Measurements from ENCODE around the gene CRYGA. TPM values are rescaled to one million over a fixed set of nuclear protein-coding genes. Genes with fewer than 3 reads are reported as not detected.
"Not testable (repeated sequence)": the region's sequence is repeated elsewhere in the genome, so short reads cannot be mapped to it uniquely, and the experiment has no call there.

CRYGA gene
- total RNA-seq, 2 experiments from 2014 or later: not detected

DNA sequence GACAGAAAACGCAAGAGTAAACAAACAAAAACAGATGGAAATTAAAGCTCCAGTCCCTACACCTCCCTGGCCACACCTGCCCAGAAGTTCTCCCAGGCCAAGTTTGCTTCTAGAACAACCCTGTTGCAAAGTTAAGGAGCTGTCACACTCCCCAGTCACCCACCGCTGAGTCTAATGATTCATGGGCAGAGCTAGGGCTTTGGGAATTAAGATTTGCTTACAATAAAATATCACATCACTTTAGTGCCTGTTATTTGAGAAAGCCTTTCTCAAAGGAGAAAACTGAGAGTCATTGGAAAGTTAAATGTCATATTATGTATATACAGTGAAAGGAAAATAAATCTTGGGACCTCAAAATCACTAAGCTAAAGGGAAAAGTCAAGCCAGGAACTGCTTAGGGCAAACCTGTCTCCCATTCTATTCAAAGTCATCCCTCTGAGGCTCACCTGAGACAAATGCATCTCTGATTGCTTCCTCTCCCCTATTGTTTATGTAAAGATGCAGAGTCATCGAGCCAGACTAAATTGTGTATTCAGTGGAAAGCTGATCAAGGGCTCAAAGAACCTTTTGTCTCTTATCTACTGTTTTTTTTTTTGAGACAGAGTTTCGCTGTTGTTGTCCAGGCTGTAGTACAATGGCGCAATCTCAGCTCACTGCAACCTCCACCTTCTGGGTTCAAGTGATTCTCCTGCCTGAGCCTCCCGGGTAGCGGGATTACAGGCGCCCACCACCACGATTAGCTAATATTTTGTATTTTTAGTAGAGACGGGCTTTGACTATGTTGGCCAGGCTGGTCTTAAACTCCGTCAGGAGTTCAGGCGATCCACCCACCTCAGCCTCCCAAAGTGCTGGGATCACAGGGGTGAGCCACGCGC, 20.2 kb downstream of the CRYGA start:
- POLR2A ChIA-PET: no interaction called here
- Mint-ChIP-seq H3K36me3 (ENCODE audit: low read depth) (no peaks in the 10 kb centered on the region), H3K4me3 (no peak overlapping the region), H3K27ac (no peak overlapping the region), H3K27me3 (no peaks in the 10 kb centered on the region), H3K4me1 (ENCODE audit: low read depth) (no peaks in the 10 kb centered on the region), H3K9me3 (peaks cover under 1% of the 10 kb centered on the region)
- ATAC-seq (no peak), DNase-seq (no peak)
- CTCF ChIA-PET: interaction anchor here (1.1 to 1.5 kb wide), 2 partner anchors 22 to 32 kb away, joined by 3 to 4 read pairs; no protein-coding TSS in a partner anchor
- TF ChIP-seq, protein P1, sequence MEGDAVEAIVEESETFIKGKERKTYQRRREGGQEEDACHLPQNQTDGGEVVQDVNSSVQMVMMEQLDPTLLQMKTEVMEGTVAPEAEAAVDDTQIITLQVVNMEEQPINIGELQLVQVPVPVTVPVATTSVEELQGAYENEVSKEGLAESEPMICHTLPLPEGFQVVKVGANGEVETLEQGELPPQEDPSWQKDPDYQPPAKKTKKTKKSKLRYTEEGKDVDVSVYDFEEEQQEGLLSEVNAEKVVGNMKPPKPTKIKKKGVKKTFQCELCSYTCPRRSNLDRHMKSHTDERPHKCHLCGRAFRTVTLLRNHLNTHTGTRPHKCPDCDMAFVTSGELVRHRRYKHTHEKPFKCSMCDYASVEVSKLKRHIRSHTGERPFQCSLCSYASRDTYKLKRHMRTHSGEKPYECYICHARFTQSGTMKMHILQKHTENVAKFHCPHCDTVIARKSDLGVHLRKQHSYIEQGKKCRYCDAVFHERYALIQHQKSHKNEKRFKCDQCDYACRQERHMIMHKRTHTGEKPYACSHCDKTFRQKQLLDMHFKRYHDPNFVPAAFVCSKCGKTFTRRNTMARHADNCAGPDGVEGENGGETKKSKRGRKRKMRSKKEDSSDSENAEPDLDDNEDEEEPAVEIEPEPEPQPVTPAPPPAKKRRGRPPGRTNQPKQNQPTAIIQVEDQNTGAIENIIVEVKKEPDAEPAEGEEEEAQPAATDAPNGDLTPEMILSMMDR (IDR thresholded peaks at IDR 0.05): no peak
- intact Hi-C loops (cut with micrococcal nuclease): no loop called here

DNA sequence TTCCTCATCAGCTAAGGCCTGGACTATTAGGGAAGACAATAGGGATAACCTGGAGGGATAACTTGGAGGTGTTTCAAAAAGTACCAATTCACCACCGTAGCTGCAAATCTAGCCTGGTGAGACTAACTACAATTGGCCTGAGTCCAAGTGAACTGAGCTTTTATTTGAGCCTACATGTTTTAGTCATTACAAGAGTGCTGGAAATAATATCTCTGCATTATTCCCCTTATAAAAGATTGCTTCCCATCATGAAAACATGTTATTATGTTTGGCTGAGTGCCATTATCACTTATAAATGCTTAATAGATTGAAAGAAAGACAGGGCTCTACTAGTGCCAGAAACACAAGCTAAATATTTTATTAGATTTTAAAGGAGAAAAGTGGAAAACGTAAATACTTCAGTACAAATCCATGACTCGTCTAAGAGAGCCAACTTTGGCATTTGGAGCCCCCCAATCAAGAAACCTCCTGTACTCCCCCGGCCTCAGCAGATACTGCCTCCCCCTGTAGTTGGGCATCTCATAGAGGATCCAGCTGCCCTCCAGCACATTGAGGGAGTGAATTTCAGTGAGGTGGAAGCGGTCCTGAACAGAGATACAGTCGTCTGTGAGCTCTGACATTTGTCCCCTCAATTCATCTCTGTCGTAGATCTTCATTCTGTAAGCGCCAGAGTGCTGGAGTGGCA, 21.0 kb downstream of the CRYGA start:
- H3K4me1 Mint-ChIP-seq (ENCODE audit: low read depth): no peaks in the 10 kb centered on the region

DNA sequence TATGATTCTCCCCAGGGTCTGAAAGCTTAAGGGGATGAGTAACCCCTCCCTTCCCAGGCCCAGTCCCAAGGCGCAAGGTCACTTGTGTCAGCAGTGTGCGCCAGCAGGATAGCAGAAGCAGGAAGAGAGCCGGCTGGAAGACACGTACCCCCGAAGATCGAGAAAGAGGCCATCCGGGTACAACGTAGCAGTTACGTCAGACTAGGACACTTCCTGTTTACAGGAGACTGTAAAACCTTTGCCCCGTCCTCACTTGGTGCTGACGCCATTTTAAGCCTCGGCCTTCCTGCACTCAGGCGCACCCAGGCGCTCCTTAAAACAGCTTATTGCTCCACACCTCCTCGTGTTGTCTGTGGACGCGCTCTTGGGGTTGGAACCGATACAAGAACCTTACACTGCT, 23.9 kb downstream of the CRYGA start:
- Mint-ChIP-seq H3K9me3 (peaks cover 5% of the 10 kb centered on the region), H3K4me3 (no peak overlapping the region), H3K27ac (no peak overlapping the region), H3K4me1 (ENCODE audit: low read depth) (peaks cover 10% of the 10 kb centered on the region), H3K36me3 (ENCODE audit: low read depth) (no peaks in the 10 kb centered on the region), H3K27me3 (no peaks in the 10 kb centered on the region)
- DNase-seq: no peak
- no peak for ATAC-seq
- ChIA-PET POLR2A (no interaction called here), CTCF (no interaction called here)
- intact Hi-C loops (cut with micrococcal nuclease): no loop called here
- TF ChIP-seq, protein P1 (IDR thresholded peaks at IDR 0.05): no peak

More for the DNA sequence above, 21.0 kb downstream of the CRYGA start:
- no peak overlapping the region for H3K27ac Mint-ChIP-seq
- no peaks in the 10 kb centered on the region for H3K27me3 Mint-ChIP-seq
- no peaks in the 10 kb centered on the region for H3K36me3 Mint-ChIP-seq (ENCODE audit: low read depth)
- ChIA-PET POLR2A (no interaction called here), CTCF (interaction anchor here (0.6 to 1.5 kb wide), 4 partner anchors 22 to 110 kb away, joined by 3 to 4 read pairs (median 3); no protein-coding TSS in a partner anchor)
- no peak for ATAC-seq
- H3K9me3 Mint-ChIP-seq: peaks cover 5% of the 10 kb centered on the region
- TF ChIP-seq, protein P1 (IDR thresholded peaks at IDR 0.05): no peak
- H3K4me3 Mint-ChIP-seq: no peak overlapping the region
- DNase-seq: no peak
- intact Hi-C loops (cut with micrococcal nuclease): no loop called here

DNA sequence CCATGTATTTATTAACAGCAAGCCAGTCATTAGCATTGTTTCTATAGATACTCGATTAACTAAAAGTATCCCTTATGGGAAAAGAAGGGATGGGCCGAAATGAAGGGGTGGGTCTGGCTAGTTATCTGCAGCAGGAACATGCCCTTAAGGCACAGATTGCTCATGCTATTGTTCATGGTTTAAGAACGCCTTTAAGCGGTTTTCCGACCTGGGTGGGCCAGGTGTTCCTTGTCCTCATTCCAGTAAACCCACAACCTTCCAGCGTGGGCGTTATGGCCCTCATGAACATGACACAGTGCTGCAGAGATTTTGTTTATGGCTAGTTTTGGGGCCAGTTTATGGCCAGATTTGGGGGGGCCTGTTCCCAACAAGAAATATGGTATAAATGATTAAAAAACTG, 25.1 kb downstream of the CRYGA start:
- H3K27me3 Mint-ChIP-seq; POLR2A ChIA-PET; H3K36me3 Mint-ChIP-seq (ENCODE audit: low read depth); DNase-seq; ATAC-seq; H3K4me3 Mint-ChIP-seq; H3K9me3 Mint-ChIP-seq; H3K27ac Mint-ChIP-seq; intact Hi-C loops (cut with micrococcal nuclease): not testable (repeated sequence)
- peaks cover 10% of the 10 kb centered on the region for H3K4me1 Mint-ChIP-seq (ENCODE audit: low read depth)
- CTCF ChIA-PET: interaction anchor here (1.5 kb wide), 1 partner anchor 37 kb away, joined by 7 read pairs; no protein-coding TSS in a partner anchor

DNA sequence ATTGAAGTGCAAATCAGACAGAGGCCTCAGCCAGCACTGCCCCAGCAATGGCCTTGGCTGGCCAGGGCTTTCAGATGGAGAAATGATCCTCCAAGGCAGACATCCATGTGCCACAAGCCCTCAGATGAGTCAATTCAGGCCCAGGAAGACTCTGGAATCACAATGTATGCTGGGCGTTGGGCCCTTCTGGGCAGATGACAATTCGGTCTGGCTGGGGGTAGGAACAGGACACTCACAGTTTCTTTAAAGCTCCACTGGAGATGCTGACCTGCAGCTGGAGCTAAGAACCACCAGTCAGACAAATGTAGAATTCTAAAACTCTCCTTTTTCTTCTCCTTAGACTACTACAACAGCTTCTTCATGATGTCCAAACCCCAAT, 26.7 kb downstream of the CRYGA start:
- POLR2A ChIA-PET: interaction anchor here (0.6 kb wide), 1 partner anchor 38 kb away, joined by 3 read pairs; no protein-coding TSS in a partner anchor
- no peaks in the 10 kb centered on the region for H3K36me3 Mint-ChIP-seq (ENCODE audit: low read depth)
- H3K27ac Mint-ChIP-seq: no peak overlapping the region
- CTCF ChIA-PET: interaction anchor here (1.0 to 1.5 kb wide), 2 partner anchors 38 to 39 kb away, joined by 5 to 7 read pairs; no protein-coding TSS in a partner anchor
- peaks cover 5% of the 10 kb centered on the region for H3K9me3 Mint-ChIP-seq
- H3K27me3 Mint-ChIP-seq: no peaks in the 10 kb centered on the region
- no peak for DNase-seq
- ATAC-seq: no peak
- H3K4me1 Mint-ChIP-seq (ENCODE audit: low read depth): peaks cover 10% of the 10 kb centered on the region
- intact Hi-C loops (cut with micrococcal nuclease): no loop called here
- TF ChIP-seq, protein P1 (IDR thresholded peaks at IDR 0.05): no peak
- no peak overlapping the region for H3K4me3 Mint-ChIP-seq
